Measurements from ENCODE around the gene IYD.
"Not testable (repeated sequence)": the region's sequence is repeated elsewhere in the genome, so short reads cannot be mapped to it uniquely, and the experiment has no call there.

IYD gene

DNA sequence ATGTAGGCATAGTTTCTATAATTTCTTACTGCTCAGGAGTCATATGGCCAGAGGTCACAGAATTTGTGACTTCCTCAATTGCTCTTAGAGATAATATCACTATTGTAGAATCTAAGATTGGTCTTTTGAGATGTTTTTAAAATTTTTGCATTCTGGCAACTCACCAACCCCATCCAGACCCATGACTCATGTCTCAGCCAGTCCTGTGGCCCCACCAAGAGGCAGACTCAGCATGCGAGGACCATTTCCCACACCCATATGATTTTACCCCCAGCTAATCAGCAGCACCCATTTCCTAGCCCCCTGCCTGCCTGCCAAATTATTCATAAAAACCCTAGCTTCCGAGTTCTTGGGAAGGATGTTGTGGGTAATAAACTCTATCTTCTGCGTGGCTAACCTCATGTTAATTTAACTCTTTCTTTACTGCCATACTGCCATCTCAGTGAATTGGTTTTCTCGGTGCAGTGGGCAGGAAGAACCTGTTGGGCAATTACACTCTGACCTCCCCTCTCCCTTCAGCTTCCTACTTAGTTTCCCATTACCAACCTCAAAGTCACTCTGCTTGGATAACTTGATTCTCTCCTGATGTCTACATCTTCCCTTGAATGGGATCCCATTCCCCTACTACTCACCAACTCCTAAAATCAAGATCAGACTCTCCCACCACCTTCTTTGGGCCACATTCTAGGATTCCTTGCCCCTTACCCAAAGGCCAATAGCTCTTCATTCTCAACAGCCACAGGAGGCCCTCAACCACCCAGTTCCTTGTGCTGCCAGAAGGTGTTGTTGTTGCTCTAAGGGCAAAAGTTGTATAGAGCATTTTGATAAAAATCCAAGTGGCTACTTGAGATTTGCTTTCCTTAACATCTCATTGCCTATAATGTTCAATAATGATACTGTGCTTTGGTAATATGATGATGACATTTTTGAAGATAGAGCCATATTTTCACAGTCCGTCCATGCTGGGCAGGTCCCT, 16.2 kb upstream of the IYD start:
- DNase-seq (ENCODE audit: low read depth), result no peak

DNA sequence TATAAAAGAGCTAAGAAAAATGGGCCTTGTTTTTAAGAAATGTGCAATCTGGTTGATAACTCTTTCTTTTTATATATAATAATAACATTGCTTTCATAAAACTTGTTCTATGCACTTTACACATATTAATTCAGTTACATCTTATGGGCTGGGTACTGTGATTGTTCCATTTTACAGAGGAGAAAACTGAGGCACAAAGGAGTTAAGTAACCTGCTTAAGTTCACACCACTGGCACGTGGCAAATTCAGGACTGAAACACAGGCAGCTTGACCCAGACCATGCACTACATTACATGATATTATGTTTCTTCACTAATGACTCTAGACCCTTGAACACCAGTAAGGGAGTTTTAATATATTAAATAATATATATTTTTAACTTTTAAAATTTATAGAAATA, 15.4 kb upstream of the IYD start:
- no peak for DNase-seq (ENCODE audit: low read depth)

DNA sequence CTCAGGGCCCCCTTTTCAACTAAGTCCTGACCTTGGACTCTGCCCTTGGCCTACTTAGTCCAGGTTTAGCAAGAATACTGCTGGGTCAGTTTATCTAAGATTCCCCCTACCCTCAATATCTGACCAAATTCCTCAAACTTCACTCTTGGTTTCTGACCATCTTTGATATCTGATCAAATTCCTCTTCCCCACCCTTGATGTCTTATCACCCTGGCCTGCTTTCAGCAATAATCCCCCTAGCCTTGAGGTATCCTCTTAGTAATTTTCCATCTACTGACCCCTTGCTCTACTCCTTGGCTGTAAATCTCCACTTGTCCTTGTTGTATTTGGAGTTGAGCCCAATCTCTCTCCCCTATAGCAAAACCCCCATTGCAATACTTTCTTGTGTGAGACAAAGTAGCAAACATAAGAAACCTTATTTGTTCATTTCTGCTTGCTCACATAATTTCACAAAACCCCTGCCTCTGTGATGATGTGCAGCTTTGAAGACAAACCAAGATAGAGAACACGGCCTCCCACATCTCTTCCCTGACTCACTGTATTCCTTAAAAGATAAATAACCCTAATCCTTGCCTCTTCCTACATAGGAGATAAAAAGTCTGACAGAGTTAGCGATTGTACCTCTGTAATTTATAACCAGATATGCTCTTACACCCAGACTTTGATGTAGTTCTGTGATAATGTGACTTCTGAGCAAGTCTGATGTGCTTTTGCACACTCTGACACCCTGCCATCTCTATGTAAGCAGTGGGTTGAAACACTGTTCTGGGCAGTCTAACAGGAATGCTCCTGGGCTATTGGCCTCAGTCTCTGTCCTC, 13.8 kb upstream of the IYD start:
- DNase-seq (ENCODE audit: low read depth), result no peak

DNA sequence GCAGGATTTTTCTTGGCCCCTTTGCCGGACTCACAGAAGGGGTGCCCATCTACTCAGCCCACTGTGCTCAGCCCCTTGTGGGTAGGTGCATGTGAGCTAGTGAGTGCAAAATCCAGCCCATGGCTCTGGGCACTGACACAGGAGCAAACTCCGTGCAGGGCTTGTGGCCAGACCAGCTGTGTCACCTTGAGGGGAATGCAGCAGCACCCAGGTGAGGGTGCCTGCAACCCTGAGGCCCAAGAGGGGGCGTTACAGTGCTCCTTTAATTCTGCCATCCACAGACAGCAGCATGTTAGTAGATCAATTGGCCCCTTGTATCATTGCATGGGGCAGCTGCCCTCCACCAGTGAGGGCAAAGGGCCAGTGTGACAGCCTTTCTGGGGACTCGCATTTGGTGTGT, 12.9 kb upstream of the IYD start:
- no peak for DNase-seq (ENCODE audit: low read depth)

DNA sequence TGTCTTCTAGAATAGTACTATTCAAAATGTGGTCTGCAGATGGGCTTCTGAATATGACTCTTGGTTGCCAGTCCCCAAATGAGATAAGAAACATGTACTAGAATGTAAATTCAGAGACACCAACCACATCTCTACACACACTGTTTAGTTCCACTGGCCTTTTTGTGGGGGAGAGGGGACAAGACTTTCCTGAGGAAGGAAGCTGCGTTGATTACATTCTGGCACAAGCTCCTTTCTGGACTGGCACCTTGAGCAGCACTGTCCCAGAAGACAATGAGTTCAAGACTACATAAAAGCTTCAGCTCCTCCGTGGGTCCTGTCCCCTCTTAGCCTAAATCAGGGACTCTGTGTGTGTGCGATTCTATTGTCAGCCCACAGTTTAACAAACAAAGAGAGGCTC, 6.9 kb upstream of the IYD start:
- no peak for DNase-seq (ENCODE audit: low read depth)

DNA sequence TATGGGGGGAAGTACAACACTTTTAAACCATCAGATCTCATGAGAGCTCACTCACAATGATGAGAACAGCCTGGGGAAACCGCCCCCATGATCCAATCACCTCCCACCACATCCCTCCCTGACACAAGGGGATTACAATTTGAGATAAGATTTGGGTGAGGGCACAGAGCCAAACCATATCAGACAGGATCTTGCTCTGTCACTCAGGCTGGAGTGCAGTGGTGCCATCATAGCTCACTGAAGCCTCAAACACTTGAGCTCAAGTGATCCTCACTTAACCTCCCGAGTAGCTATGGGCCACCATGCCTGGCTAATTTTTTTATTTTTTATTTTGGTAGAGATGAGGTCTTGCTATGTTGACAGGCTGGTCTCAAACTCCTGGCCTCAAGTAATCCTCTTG, 5.1 kb upstream of the IYD start:
- DNase-seq (ENCODE audit: low read depth), result no peak

DNA sequence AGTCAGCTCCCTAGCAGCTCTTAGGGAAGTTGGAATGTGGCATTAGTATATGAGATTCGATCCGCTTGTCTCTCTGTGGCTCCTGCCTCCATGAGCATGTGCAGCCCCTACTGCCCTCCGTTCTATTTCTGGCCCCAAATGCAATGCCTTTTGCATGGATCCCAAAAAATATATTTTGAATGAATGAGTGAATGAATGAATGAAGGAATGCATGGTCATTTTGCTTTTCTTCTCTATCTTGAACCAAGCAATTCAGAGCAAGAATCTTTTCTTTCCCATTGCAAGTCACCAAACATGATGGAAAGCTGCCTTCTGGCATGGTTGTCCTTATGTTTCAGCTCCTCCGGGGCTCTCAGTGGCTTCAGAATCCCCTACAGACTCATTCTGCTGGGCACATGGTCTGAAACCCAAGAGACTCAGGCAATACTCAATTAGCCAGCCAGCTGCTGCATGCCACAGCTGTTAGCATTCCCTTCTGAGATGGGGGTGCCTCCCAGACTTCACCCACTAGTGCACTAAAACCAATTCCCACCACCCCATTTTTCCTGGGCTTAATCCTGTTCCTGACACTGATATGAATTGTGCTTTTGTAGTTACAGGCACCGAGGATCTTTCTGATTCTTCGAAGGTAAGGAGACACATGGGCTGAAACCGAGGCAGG, 2.6 kb upstream of the IYD start:
- no peak for DNase-seq (ENCODE audit: low read depth)

DNA sequence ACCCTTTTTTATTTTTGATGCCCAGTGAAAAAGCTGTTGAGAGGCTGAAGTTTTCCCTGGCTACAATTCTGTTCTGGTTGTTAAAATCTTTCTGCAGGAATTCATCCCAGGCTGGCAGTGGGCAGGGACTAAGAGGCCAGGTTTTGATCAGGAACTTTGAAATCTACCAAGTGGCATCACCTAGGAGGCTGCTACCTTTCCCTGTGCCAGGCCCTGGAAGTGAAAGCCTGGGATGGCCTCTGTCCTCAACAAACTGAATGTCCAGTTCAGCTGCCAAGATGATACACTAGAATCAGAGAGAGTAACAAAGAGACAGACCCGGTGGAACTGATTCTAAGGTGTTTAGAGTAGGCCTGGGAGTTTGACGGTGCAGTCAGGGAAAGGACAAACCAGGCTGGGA, 596 bp downstream of the IYD start:
- DNase-seq (ENCODE audit: low read depth), result no peak

DNA sequence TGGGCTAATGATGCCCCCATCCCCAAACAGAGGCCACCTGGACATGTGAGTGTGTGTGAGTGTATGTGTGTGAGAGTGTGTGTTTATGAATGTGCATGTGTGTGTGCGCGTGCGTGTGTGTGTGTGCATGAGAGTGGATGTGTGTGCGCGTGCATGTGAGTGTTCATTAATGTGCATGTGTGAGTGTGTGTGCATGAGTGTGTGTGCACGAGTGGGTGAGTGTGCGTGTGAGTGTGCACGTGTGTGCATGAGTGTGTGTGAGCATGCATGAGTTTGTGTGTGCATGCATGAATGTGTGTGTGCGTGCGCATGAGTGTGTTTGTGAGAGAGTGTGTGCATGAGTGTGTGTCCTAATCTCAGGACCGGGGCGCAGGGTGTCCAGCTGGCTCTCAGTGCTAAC, 1.3 kb downstream of the IYD start:
- DNase-seq (ENCODE audit: low read depth), result no peak

DNA sequence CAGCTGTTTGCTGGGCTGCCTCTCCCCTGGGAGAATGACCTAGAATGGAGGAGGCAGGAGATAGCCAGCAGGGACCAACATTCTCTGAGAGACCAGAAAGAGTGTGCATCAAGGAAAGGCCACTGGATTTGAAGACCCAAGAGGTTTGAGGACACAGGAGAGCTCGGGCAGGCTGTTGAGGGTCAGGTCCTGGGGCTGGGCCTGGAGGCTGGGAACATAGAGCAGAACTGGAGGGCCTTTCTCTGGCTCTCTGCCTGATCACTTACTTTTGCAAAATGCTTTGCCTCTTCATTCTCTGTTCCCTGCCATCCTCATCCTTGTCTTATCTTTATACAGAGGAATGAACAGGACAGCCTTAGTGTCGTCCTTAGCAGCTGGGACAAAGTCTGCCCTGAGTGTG, 2.5 kb downstream of the IYD start:
- DNase-seq (ENCODE audit: low read depth), result no peak

DNA sequence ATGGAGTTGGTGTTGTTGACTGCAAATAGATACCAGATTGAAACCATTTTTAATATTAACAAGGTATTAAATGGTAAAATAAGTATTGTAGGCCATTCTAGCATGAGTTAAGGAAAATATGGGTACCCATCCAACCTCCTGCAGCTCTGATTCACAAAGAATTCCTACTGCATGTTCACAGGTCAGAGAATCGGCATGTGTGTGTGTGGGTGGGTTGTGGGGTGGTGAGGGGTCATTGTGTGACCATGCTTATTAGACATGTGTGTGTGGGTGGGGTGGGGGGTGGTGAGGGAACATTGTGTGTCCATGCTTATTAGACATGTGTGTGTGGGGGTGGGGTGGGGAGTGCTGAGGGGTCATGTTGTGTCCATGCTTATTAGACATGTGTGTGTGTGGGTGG, 3.2 kb downstream of the IYD start:
- no peak for DNase-seq (ENCODE audit: low read depth)

DNA sequence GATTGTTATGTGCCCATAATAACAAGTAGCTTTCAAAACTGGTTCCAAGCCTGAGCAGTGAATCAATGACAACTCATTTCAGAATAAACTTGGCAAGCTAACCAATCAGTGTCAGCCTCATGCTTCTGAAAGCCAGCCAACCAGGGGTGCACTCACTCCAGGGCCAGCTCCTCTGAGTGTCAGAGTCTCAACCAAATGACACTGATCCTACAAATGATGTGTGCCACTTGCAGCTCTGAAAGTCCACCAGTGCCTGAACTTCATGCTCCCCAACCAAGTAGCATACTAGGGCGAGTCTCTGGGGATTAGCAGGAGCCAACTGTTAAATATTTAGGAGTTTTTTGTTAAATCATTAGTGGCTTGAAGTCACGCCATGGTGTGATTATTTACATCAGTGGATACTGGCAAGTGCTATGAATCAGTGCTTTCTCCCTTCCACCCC, 4.5 kb downstream of the IYD start:
- no peak for DNase-seq (ENCODE audit: low read depth)

DNA sequence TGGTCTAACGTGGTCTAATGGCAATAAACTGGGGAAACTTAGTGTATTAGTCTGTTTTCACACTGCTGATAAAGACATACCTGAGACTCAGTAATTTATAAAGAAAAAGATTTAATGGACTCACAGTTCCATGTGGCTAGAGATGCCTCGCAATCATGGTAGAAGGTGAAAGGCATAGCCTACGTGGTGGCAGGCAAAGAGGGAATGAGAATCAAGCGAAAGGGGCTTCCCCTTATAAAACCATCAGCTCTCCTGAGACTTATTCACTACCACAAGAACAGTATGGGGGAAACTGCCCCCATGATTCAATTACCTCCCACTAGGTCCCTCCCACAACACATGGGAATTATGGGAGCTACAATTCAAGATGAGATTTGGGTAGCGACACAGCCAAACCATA, 5.5 kb downstream of the IYD start:
- DNase-seq (ENCODE audit: low read depth), result not testable (repeated sequence)

DNA sequence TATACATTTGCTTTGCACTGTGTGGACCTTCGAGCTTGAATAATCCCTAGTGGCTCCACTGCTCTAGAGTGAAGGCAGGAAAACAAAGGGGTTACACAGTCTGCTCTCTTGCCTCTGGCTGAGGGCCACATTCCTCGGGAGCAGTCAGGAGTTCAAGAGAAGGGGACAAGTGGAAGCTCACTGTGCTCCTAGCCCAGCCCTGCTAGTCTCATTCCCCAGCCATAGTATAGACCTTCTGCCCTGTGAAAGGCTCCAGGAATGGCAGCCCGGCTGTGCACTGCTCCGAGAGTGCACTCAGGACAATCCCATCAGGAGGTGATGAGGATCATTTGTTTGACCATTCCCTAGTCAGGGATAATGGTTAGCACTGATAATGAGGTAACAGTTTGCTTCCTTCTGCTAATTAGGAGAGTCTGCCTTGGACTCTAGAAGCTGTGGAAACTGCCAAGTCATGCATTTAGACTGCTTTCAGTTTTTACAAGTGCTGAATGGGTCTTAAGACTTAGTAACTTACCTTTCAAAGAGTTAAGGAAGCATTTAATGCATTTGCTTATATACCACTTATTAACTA, 8.5 kb downstream of the IYD start:
- DNase-seq (ENCODE audit: low read depth), result no peak

DNA sequence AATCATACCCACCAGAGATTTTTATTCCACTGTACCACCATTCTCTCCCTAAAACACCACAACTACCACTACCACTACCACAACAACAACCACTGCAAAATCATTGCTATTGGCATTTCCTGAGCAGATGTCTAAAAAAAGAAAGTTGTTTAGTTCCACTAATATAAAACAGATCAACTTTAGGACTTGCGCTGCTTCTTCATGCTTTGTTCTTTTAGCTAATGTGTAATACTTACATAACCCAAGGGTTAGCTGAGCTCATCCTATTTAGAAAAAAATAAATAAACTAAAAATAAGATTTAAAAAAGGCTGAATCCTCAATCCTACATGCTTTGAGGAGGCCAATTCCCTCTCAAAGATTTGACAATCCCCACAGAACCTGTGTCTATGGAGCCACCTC, 11.4 kb downstream of the IYD start:
- no peak for DNase-seq (ENCODE audit: low read depth)

DNA sequence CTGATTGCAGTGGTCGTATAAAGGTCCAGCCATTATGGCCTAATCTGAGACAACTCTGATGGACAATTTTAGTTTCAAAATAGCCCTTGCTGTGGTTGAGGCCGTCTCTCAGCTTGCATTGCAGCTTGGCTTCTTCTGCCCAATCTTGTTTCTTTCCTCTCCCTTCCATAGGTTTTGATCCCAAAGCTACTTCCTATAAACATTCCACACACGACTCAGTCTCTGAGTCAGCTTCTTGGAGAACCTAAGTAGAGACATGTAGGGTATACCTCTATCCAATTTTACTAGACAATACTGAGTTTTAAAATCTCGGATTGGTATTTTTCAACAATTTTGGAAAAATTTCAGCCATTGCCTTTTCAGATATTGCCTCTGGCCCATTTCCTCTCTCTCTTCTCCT, 13.4 kb downstream of the IYD start:
- DNase-seq (ENCODE audit: low read depth), result no peak

DNA sequence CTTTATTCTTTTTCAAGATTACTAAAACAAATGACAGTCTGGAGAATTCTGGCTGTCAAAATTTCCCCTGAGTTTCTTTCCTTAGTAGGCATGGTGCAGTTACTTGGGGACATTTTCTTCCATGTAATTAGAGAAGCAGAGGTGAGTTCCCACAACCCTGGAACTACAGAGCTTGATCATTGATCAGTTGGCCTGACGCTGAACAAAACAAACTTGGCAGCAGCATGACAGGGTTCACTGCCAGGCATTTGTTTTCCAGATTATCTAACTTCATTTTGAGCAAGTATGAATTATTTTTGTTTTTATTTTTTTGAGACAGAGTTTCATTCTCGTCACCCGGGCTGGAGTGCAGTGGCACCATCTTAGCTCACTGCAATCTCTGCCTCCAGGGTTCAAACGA, 22.6 kb downstream of the IYD start:
- no peak for DNase-seq (ENCODE audit: low read depth)

DNA sequence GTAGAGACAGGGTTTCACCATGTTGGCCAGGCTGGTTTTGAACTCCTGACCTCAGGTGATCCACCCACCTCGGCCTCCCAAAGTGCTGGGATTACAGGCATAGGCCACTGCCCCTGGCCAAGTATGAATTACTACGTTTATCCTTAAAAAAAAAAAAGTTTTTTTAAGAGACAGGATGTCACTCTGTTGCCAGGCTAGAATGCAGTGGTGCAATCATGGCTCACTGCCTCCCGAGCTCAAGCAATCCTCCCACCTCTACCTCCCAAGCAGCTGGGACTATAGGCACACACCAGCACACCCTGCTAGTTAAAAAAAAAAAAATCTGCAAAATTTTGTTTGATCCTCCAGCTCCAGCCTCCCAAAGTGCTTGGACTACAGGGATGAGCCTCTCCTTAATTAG, 23.1 kb downstream of the IYD start:
- DNase-seq (ENCODE audit: low read depth), result no peak

DNA sequence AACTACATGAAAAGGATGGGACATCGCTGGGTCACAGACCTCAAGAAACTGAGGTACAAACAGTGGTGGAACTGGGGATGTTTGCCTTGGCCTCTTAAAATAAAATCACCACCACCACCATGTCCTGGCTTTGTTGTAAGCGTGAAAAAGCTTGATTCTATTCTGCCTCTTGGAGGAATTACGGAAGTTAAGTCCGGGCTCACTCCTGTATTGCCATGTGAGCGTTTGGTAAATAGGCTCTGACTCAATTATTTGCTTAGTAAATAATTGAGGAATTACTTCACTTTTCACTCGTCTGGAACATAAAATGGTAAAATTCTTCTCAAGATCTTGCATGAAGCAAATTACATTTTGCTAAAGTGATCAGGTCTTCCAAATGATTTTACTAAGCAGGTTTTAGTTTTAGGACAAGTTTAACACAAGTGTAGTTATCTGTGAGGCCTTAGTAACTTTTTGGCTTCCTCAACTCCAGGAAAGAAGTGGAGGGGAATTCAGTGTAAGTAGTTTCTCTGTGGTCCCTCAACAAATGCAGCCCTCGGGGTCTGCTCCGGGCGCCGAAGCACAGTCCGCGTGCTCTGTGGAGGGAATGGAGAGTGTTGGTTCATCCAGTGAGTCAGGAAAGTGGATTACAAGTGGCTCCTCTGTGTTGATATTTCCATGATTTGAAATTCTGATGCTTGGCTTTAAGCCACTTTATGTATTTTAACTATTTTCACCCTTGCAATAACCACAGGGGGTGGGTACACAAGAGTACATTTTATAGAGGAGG, 23.8 kb downstream of the IYD start:
- DNase-seq (ENCODE audit: low read depth), result no peak

DNA sequence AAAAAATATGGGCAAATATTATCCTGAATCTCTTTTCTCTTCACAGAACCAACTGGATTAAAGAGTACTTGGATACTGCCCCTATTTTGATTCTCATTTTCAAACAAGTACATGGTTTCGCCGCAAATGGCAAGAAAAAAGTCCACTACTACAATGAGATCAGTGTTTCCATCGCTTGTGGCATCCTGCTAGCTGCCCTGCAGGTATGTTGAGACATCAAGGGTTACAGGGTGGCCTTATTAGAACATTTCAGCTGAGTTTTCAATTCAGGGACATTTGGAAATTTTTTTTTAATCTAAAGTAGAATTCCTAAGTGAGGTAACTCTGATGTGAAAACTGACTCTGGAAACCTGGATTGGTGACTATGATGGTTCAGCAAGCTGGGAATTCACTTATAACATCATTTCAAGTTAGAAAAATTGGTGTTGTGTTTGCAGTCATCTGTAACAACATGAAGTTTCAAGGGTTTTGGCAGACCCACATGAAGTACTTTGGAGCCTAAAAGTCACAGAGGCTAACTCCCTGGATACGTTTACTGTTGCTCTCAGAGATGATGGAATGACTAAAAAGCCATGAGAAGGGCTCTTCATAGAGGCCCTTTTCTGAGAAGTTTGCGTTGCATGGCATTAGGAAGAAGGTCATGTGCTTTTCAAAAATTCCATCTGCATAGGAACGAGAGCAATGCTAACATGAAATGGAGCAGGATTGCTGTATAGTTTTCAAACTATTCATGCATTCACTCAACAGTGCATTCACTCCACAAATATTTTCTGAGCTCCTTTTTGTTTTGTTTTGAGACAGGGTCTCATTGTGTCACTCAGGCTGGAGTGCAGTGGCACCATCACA, 25.5 kb downstream of the IYD start:
- no peak for DNase-seq (ENCODE audit: low read depth)

DNA sequence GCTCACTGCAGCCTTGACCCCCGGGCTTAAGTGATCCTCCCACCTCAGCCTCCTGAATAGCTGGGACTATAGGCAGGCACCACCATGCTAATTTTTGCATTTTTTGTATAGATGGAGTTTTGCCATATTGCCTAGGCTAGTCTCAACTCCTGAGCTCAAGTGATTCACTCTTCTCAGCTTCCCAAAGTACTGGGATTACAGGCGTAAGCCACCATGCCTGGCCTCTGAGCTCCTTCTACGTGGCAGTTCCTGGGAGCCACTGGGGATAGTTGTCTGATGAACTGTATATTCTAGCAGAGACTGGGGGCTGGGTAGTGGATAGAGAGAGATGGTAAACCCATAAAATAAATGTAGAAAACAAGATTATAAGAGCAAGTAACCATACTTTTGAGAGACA, 26.1 kb downstream of the IYD start:
- no peak for DNase-seq (ENCODE audit: low read depth)
